Measurements from ENCODE around the gene HPS4.

- TF ChIP-seq CTCF (IDR thresholded peaks at IDR 0.05) (no peak), EP300 (IDR thresholded peaks at IDR 0.05) (no peak)
These were observed 1.4 kb upstream of the HPS4 start for GRCh38 chr22:26485013-26485412.
